ENCODE data around the gene EPHA4.

The EPHA4 gene

GRCh38 chr2:221539246-221539645 lies 32.9 kb downstream of the EPHA4 start:
- H3K4me3 ChIP-seq (ENCODE audit: low read length): no peak overlapping the region
- H3K9me3 ChIP-seq (ENCODE audit: insufficient read depth, low read depth, low read length): no peaks in the 10 kb centered on the region
- no peaks in the 10 kb centered on the region for H3K27me3 ChIP-seq (ENCODE audit: insufficient read depth, low read length)
- no peak overlapping the region for H3K9ac ChIP-seq (ENCODE audit: low read depth, low read length)
- whole genome bisulfite sequencing: 90% methylated on average over 4 of the region's 4 CpGs
- no peak overlapping the region for H3K27ac ChIP-seq (ENCODE audit: low read depth, low read length)
- H3K36me3 ChIP-seq (ENCODE audit: insufficient read depth, low read length): no peaks in the 10 kb centered on the region
- peaks cover 21% of the 10 kb centered on the region; the same call in 1 of the 2 replicates for H3K4me1 ChIP-seq (ENCODE audit: insufficient read depth, low read length)

- no peak overlapping the region for H3K4me3 ChIP-seq (ENCODE audit: low read length)
- H3K4me1 ChIP-seq (ENCODE audit: insufficient read depth, low read length): peaks cover 18% of the 10 kb centered on the region
- H3K9ac ChIP-seq (ENCODE audit: low read depth, low read length): no peak overlapping the region
- no peaks in the 10 kb centered on the region for H3K27me3 ChIP-seq (ENCODE audit: insufficient read depth, low read length)
- H3K9me3 ChIP-seq (ENCODE audit: insufficient read depth, low read depth, low read length): no peaks in the 10 kb centered on the region
- 81% methylated on average over 2 of the region's 2 CpGs for WGBS
- H3K36me3 ChIP-seq (ENCODE audit: insufficient read depth, low read length): no peaks in the 10 kb centered on the region
- H3K27ac ChIP-seq (ENCODE audit: low read depth, low read length): no peak overlapping the region
Observed at GRCh38 chr2:221535824-221536223, 36.3 kb downstream of the EPHA4 start.

- 92% methylated on average over 6 of the region's 6 CpGs for WGBS
- H3K9ac ChIP-seq (ENCODE audit: low read depth, low read length): no peak overlapping the region
- H3K4me1 ChIP-seq (ENCODE audit: insufficient read depth, low read length): peaks cover 14% of the 10 kb centered on the region
- no peak overlapping the region for H3K27ac ChIP-seq (ENCODE audit: low read depth, low read length)
- H3K9me3 ChIP-seq (ENCODE audit: insufficient read depth, low read depth, low read length): no peaks in the 10 kb centered on the region
- no peaks in the 10 kb centered on the region for H3K36me3 ChIP-seq (ENCODE audit: insufficient read depth, low read length)
- H3K4me3 ChIP-seq (ENCODE audit: low read length): no peak overlapping the region
- H3K27me3 ChIP-seq (ENCODE audit: insufficient read depth, low read length): no peaks in the 10 kb centered on the region
Observed at GRCh38 chr2:221533299-221533698, 38.8 kb downstream of the EPHA4 start.

- no peaks in the 10 kb centered on the region for H3K36me3 ChIP-seq (ENCODE audit: insufficient read depth, low read length)
- no peaks in the 10 kb centered on the region for H3K27me3 ChIP-seq (ENCODE audit: insufficient read depth, low read length)
- peaks cover 14% of the 10 kb centered on the region for H3K4me1 ChIP-seq (ENCODE audit: insufficient read depth, low read length)
- no peak overlapping the region for H3K27ac ChIP-seq (ENCODE audit: low read depth, low read length)
- 87% methylated on average over 3 of the region's 3 CpGs for WGBS
- H3K4me3 ChIP-seq (ENCODE audit: low read length): no peak overlapping the region
- H3K9ac ChIP-seq (ENCODE audit: low read depth, low read length): no peak overlapping the region
- H3K9me3 ChIP-seq (ENCODE audit: insufficient read depth, low read depth, low read length): no peaks in the 10 kb centered on the region
Observed at GRCh38 chr2:221532641-221533040, 39.5 kb downstream of the EPHA4 start.

GRCh38 chr2:221530653-221531037 lies 41.5 kb downstream of the EPHA4 start:
- Histone ChIP-seq H3K27me3 (ENCODE audit: insufficient read depth, low read length) (no peaks in the 10 kb centered on the region), H3K9ac (ENCODE audit: low read depth, low read length) (no peak overlapping the region), H3K9me3 (ENCODE audit: insufficient read depth, low read depth, low read length) (no peaks in the 10 kb centered on the region), H3K4me3 (ENCODE audit: low read length) (no peak overlapping the region), H3K27ac (ENCODE audit: low read depth, low read length) (no peak overlapping the region), H3K4me1 (ENCODE audit: insufficient read depth, low read length) (peaks cover 14% of the 10 kb centered on the region), H3K36me3 (ENCODE audit: insufficient read depth, low read length) (no peaks in the 10 kb centered on the region)
- WGBS: 88% methylated on average over 2 of the region's 2 CpGs

GRCh38 chr2:221529943-221530652 lies 42.0 kb downstream of the EPHA4 start:
- H3K4me3 ChIP-seq (ENCODE audit: low read length): no peak overlapping the region
- no peak overlapping the region for H3K27ac ChIP-seq (ENCODE audit: low read depth, low read length)
- H3K9me3 ChIP-seq (ENCODE audit: insufficient read depth, low read depth, low read length): no peaks in the 10 kb centered on the region
- peaks cover 2% of the 10 kb centered on the region; the same call in 1 of the 2 replicates for H3K36me3 ChIP-seq (ENCODE audit: insufficient read depth, low read length)
- 95% methylated on average over 7 of the region's 10 CpGs for WGBS
- H3K4me1 ChIP-seq (ENCODE audit: insufficient read depth, low read length): peaks cover 14% of the 10 kb centered on the region
- no peaks in the 10 kb centered on the region for H3K27me3 ChIP-seq (ENCODE audit: insufficient read depth, low read length)
- no peak overlapping the region for H3K9ac ChIP-seq (ENCODE audit: low read depth, low read length)

- no peak overlapping the region for H3K4me3 ChIP-seq (ENCODE audit: low read length)
- H3K4me1 ChIP-seq (ENCODE audit: insufficient read depth, low read length): peaks cover 14% of the 10 kb centered on the region
- 90% methylated on average over 8 of the region's 8 CpGs for WGBS
- no peak overlapping the region for H3K27ac ChIP-seq (ENCODE audit: low read depth, low read length)
- H3K36me3 ChIP-seq (ENCODE audit: insufficient read depth, low read length): peaks cover 3% of the 10 kb centered on the region; the same call in 1 of the 2 replicates
- H3K9ac ChIP-seq (ENCODE audit: low read depth, low read length): no peak overlapping the region
- no peaks in the 10 kb centered on the region for H3K9me3 ChIP-seq (ENCODE audit: insufficient read depth, low read depth, low read length)
- H3K27me3 ChIP-seq (ENCODE audit: insufficient read depth, low read length): no peaks in the 10 kb centered on the region
Observed at GRCh38 chr2:221529177-221529942, 42.7 kb downstream of the EPHA4 start.

- H3K27me3 ChIP-seq (ENCODE audit: insufficient read depth, low read length): no peaks in the 10 kb centered on the region
- 86% methylated on average over 6 of the region's 6 CpGs for WGBS
- H3K27ac ChIP-seq (ENCODE audit: low read depth, low read length): no peak overlapping the region
- no peak overlapping the region for H3K4me3 ChIP-seq (ENCODE audit: low read length)
- peaks cover 3% of the 10 kb centered on the region; the same call in 1 of the 2 replicates for H3K36me3 ChIP-seq (ENCODE audit: insufficient read depth, low read length)
- peaks cover 5% of the 10 kb centered on the region for H3K4me1 ChIP-seq (ENCODE audit: insufficient read depth, low read length)
- H3K9ac ChIP-seq (ENCODE audit: low read depth, low read length): no peak overlapping the region
- no peaks in the 10 kb centered on the region for H3K9me3 ChIP-seq (ENCODE audit: insufficient read depth, low read depth, low read length)
Observed at GRCh38 chr2:221527776-221528309, 44.3 kb downstream of the EPHA4 start.

- H3K27ac ChIP-seq (ENCODE audit: low read depth, low read length): no peak overlapping the region
- WGBS: 96% methylated on average over 5 of the region's 6 CpGs
- no peak overlapping the region for H3K4me3 ChIP-seq (ENCODE audit: low read length)
Observed at GRCh38 chr2:221524158-221524557, 47.9 kb downstream of the EPHA4 start.

GRCh38 chr2:221521233-221521845 lies 50.8 kb downstream of the EPHA4 start:
- WGBS: 96% methylated on average over 3 of the region's 3 CpGs
- Histone ChIP-seq H3K27me3 (ENCODE audit: insufficient read depth, low read length) (no peaks in the 10 kb centered on the region), H3K4me3 (ENCODE audit: low read length) (no peak overlapping the region), H3K9me3 (ENCODE audit: insufficient read depth, low read depth, low read length) (no peaks in the 10 kb centered on the region), H3K4me1 (ENCODE audit: insufficient read depth, low read length) (peaks cover 20% of the 10 kb centered on the region), H3K27ac (ENCODE audit: low read depth, low read length) (no peak overlapping the region), H3K9ac (ENCODE audit: low read depth, low read length) (no peak overlapping the region), H3K36me3 (ENCODE audit: insufficient read depth, low read length) (peaks cover 3% of the 10 kb centered on the region; the same call in 1 of the 2 replicates)

More at GRCh38 chr2:221524158-221524557, 47.9 kb downstream of the EPHA4 start:
- Histone ChIP-seq H3K9me3 (ENCODE audit: insufficient read depth, low read depth, low read length) (no peaks in the 10 kb centered on the region), H3K36me3 (ENCODE audit: insufficient read depth, low read length) (peaks cover 3% of the 10 kb centered on the region; the same call in 1 of the 2 replicates), H3K4me1 (ENCODE audit: insufficient read depth, low read length) (peaks cover 15% of the 10 kb centered on the region), H3K27me3 (ENCODE audit: insufficient read depth, low read length) (no peaks in the 10 kb centered on the region), H3K9ac (ENCODE audit: low read depth, low read length) (no peak overlapping the region)

Data from HUES64 (cell line).